Calu3 (cell line): ENCODE data around the gene CPSF6. TPM values are rescaled to one million over a fixed set of nuclear protein-coding genes. Genes with fewer than 3 reads are reported as not detected.

Source experiments
- BruUV-seq: library from RNA; stranded (reverse); fragments of 400-500 nt; replicated peaks from 2 replicates; lab custom pipeline; 2021; lab: Mats Ljungman, UMichigan
- CTCF ChIA-PET: fragments of 300-600 bp; sonication (Branson Sonifier 250); formaldehyde crosslinking; loops from one replicate; lab custom pipeline; 2022; ENCODE audit warnings: antibody characterized with exemption; lab: Charles Lee
- DNase-seq: peaks from one replicate; pipeline ENCODE4 v3.0.0; 2022
- H3K27ac Mint-ChIP-seq: one replicate; pipeline ENCODE4 v1.8.0; 2022; ENCODE audit warnings: mixed read lengths; ENCODE audit not compliant: unreplicated experiment
- H3K27me3 Mint-ChIP-seq: one replicate; pipeline ENCODE4 v1.8.0; 2022; ENCODE audit warnings: mixed read lengths; ENCODE audit not compliant: unreplicated experiment
- H3K36me3 Mint-ChIP-seq: one replicate; pipeline ENCODE4 v1.8.0; 2022; ENCODE audit warnings: mild to moderate bottlenecking, moderate library complexity, mixed read lengths; ENCODE audit not compliant: insufficient read depth, unreplicated experiment
- H3K4me1 Mint-ChIP-seq: one replicate; pipeline ENCODE4 v1.8.0; 2022; ENCODE audit warnings: mild to moderate bottlenecking, low read depth, mixed read lengths; ENCODE audit not compliant: unreplicated experiment
- H3K4me3 Mint-ChIP-seq: one replicate; pipeline ENCODE4 v1.8.0; 2022; ENCODE audit warnings: mild to moderate bottlenecking, low read depth, moderate library complexity, mixed read lengths; ENCODE audit not compliant: unreplicated experiment
- H3K9me3 Mint-ChIP-seq: one replicate; pipeline ENCODE4 v1.8.0; 2022; ENCODE audit warnings: low read depth, mixed read lengths; ENCODE audit not compliant: unreplicated experiment
- intact Hi-C: fragments of 100-400 bp; cut with micrococcal nuclease; formaldehyde crosslinking; loops from one replicate; pipeline ENCODE4 v1.10.0; 2022; ENCODE audit not compliant: unreplicated experiment
- total RNA-seq: library from RNA; stranded (reverse); gene quantifications from 2 replicates; pipeline ENCODE4 v1.2.3, GENCODE V29; 2022
- TF ChIP-seq, protein P1 (sequence below): fragments of 200-600 bp; IDR thresholded peaks from one replicate; pipeline ENCODE4 v1.8.0; 2022; ENCODE audit warnings: antibody characterized with exemption; ENCODE audit not compliant: unreplicated experiment

CPSF6 gene
- total RNA-seq, 1 experiment from 2014 or later: 136 TPM

DNA sequence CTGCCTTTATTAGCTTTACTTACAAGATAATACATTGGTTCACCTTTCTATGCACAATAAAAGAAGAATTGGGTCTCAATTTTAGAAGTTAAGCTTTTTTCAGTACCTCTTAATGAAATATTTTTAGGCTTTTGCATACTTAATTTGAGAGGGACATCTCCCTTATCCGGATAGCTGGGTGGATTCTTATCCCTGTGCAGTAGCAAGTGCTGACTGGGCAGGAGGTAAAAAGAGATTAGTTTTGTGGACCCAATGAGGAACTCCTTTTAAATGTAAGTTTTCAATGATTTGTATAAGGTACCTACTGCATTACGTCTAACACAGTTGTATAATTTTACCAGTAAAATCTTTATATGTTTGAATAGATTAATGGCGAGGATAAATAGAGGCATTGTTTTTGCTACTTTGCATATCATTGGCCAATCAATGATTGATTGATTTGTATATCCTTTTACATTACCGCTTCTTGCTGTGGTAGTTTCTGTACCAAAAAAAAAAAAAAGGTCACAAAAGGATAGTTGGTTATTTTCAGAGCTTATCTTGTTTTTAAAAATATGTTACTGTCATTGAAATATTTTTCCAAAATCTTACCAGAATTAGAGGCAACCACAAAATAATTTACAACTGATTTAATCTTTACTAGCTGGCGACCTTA is 2.2 kb downstream of the CPSF6 start:
- Mint-ChIP-seq H3K27ac (no peak overlapping the region), H3K9me3 (no peaks in the 10 kb centered on the region), H3K4me1 (peaks cover 28% of the 10 kb centered on the region), H3K27me3 (no peaks in the 10 kb centered on the region), H3K4me3 (peak overlapping the region; percentile 98), H3K36me3 (peaks cover 26% of the 10 kb centered on the region)
- no TSS peak for BruUV-seq
- intact Hi-C loops: loop anchor here (10.0 kb wide), 1 partner anchor 377 kb away; no protein-coding TSS in a partner anchor
- TF ChIP-seq, protein P1, sequence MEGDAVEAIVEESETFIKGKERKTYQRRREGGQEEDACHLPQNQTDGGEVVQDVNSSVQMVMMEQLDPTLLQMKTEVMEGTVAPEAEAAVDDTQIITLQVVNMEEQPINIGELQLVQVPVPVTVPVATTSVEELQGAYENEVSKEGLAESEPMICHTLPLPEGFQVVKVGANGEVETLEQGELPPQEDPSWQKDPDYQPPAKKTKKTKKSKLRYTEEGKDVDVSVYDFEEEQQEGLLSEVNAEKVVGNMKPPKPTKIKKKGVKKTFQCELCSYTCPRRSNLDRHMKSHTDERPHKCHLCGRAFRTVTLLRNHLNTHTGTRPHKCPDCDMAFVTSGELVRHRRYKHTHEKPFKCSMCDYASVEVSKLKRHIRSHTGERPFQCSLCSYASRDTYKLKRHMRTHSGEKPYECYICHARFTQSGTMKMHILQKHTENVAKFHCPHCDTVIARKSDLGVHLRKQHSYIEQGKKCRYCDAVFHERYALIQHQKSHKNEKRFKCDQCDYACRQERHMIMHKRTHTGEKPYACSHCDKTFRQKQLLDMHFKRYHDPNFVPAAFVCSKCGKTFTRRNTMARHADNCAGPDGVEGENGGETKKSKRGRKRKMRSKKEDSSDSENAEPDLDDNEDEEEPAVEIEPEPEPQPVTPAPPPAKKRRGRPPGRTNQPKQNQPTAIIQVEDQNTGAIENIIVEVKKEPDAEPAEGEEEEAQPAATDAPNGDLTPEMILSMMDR: no peak
- CTCF ChIA-PET: interaction anchor here (0.6 to 1.1 kb wide), 2 partner anchors 87 to 176 kb away, joined by 3 to 4 read pairs; no protein-coding TSS in a partner anchor
- DNase-seq: no peak

DNA sequence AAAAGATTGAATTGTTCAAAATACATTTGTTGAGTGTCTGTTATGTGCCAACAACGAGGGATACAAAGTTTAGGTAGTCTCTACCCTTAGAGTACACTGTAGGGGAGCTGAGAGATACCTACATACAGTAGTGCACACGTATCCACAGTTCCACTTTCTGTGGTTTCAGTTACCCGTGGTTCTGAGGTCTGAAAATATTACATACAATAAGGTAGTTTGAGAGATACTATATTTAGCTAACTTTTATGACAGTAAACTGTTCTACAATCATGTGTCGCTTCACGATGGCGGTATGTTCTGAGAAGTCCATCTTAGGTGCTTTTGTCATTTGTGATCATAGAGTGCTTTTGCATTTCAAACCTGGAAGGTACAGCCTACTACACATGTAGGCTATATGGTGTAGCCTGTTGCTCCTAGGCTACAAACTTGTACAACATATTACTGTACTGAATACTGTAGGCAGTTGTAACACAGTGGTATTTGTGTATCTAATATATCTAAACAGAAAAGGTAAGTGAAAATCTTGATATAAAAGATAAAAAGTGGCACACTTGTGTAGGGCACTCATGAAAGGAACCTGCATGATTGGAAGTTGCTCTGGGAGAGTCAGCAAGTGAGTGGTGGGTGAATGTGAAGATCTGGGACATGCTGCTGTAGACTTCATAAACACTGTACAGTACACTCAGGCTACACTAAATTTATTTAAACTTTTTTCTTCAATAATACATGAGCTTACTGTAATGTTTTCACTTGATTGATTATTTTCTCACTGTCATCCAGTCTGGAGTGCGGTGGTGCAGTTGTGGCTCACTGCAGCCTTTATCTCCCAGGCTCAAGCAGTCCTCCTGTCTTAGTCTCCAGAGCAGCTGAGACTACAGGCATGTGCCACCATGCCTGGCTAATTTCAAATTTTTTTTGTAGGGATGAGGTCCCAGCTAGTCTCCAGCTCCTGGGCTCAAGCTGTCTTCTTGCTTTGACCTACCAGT is 4.0 kb downstream of the CPSF6 start:
- CTCF ChIA-PET: interaction anchor here (1.1 kb wide), 1 partner anchor 89 kb away, joined by 4 read pairs; no protein-coding TSS in a partner anchor
- no TSS peak for BruUV-seq

DNA sequence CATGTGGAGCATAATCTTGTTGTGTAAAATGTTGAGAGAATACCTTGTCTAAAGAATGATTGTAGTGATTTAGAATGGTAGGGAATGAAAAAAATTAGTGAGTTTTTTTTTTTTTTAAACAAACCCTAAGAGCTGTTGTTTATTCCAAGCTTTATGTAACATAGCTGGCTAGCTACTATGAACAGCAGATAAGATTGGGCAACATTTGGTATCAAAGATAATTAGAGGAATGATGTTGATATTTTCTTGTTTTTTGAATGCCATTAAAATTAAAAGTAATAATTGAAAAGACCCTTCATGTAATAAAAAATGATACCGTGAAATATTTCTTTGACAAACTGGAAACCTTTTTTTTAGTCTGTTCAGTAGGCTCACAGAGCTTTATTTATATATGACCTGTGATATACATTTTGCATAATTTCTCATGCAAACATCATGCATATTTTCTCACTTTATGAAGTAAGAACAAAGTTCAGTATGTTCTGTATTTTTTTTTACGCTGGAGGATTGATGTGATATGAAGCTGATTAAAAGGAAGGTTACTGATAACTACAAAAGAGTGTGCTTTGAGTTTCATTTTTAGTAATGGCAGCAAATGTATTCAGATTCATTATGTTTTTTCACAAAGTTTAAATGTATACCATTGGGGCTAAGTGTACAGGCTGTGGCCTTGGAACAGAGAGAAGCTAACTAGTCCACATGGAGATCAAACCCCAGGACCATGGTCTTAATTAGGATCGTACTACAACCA is 8.1 kb downstream of the CPSF6 start:
- Mint-ChIP-seq H3K36me3 (peaks cover 6% of the 10 kb centered on the region), H3K4me1 (peaks cover 42% of the 10 kb centered on the region), H3K4me3 (no peak overlapping the region), H3K27ac (no peak overlapping the region), H3K9me3 (no peaks in the 10 kb centered on the region), H3K27me3 (no peaks in the 10 kb centered on the region)
- no peak for DNase-seq
- intact Hi-C loops: loop anchor here (10.0 kb wide), 1 partner anchor 383 kb away; no protein-coding TSS in a partner anchor
- BruUV-seq: no TSS peak
- TF ChIP-seq, protein P1: no peak
- CTCF ChIA-PET: no interaction called here

More for the DNA sequence above, 4.0 kb downstream of the CPSF6 start:
- no peak overlapping the region for H3K27ac Mint-ChIP-seq
- H3K4me3 Mint-ChIP-seq: no peak overlapping the region
- H3K4me1 Mint-ChIP-seq: peaks cover 27% of the 10 kb centered on the region
- no peaks in the 10 kb centered on the region for H3K9me3 Mint-ChIP-seq
- peaks cover 26% of the 10 kb centered on the region for H3K36me3 Mint-ChIP-seq
- TF ChIP-seq, protein P1: no peak
- no peak for DNase-seq
- no peaks in the 10 kb centered on the region for H3K27me3 Mint-ChIP-seq
- intact Hi-C loops: loop anchor here (10.0 kb wide), 1 partner anchor 379 kb away; no protein-coding TSS in a partner anchor

DNA sequence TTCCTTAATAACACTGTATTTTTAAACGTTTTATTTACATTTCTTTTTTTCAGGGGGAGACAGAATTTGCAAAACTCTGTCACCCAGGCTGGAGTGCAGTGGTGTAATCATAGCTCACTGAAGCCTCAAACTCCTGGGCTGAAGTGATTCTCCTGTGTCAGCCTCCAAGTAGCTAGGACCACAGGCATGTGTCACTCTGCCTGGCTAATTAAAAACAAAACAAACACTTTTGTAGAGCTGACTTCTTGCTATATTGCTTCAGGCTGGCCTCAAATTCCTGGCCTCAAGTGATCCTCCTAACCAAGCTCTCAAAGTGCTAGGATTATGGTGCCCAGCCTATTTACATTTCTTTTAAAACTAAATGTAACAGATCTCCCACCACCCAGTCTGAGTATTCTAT is 12.7 kb downstream of the CPSF6 start:
- Mint-ChIP-seq H3K4me1 (peaks cover 37% of the 10 kb centered on the region), H3K4me3 (no peak overlapping the region), H3K27ac (no peak overlapping the region), H3K27me3 (no peaks in the 10 kb centered on the region), H3K36me3 (peaks cover 23% of the 10 kb centered on the region), H3K9me3 (no peaks in the 10 kb centered on the region)
- no peak for DNase-seq
- TF ChIP-seq, protein P1: no peak
- BruUV-seq: no TSS peak
- CTCF ChIA-PET: interaction anchor here (1.0 kb wide), 1 partner anchor 95 kb away, joined by 3 read pairs; no protein-coding TSS in a partner anchor
- intact Hi-C loops: loop anchor here (10.0 kb wide), 1 partner anchor 417 kb away; no protein-coding TSS in a partner anchor
